ENCODE results near the gene ZBTB21.
"Not testable (repeated sequence)": the region's sequence is repeated elsewhere in the genome, so short reads cannot be mapped to it uniquely, and the experiment has no call there.

ZBTB21 gene

GRCh38 chr21:41965461-41966013, 44.6 kb downstream of the ZBTB21 start:
- DNase-seq: peak; percentile 21

DNA sequence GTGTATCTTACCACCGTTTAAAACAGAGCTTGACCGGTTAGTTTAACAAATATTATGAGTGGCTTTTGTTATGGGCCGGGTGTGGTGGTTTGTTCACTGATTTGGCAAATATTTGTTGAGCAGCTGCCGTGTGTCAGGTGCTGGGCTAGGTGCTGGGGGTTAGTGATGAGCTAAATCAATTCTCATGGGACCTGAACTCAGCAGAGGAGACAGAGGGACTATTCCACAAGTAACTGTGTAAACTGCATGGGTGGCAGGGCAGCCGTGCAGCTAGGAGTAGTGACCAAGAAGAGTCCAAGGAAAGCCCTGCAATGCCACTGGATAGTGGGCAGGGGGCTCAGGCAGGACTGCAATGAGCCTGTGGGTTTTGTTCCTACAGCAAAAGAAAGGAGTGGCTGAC, 45.1 kb downstream of the ZBTB21 start:
- peak; percentile 21 for DNase-seq

DNA sequence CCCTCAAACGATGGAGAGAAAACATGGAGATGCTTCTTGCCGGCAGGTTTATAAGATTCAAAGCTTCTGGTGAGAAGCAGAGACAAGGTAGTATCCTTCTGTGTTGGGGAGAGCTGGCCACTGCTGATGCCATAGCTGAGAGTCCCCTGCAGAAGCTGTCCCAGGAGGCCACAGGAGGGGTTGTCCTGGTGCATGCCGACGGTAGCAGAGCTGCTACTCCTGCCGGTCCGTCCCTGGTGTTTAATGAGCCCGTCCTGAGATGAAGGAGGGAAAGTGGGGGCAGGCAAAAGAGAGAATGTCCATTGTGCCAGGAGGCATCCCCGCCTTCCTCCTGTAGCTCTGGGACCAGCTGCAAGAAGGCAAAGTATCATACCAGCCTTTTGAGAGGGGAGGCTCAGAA, 46.0 kb downstream of the ZBTB21 start:
- peak; percentile 21 for DNase-seq

DNA sequence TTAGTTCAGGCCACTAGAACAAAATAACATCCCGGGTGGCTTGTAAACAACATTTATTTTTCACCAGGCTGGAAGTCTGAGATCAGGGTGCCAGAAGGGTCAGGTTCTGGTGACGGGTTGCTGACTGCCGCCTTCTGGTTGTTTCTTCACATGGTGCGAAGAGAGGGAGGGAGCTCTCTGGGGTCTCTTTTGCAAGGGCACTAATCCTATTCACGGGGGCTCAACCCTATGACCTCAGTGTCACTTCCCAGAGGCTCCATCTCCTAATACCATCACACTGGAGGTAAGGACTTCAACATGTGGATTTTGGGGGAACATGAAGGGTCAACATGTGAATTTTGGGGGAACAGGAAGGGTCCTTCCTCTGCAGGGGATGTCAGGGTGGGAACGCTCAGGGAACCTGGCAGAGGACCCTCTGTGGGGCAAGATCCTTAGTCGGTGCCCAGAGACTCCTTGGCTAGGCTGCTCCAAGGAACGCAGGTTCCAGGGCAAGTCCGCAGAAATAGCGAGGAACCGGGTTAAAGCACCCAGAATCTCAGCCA, 47.7 kb downstream of the ZBTB21 start:
- peak; percentile 19 for DNase-seq

- no peak for DNase-seq
These were observed 48.4 kb downstream of the ZBTB21 start for GRCh38 chr21:41961753-41962152.

GRCh38 chr21:41961282-41961701, 48.9 kb downstream of the ZBTB21 start:
- DNase-seq: no peak

GRCh38 chr21:41960386-41960785, 49.8 kb downstream of the ZBTB21 start:
- DNase-seq: peak; percentile 24

DNA sequence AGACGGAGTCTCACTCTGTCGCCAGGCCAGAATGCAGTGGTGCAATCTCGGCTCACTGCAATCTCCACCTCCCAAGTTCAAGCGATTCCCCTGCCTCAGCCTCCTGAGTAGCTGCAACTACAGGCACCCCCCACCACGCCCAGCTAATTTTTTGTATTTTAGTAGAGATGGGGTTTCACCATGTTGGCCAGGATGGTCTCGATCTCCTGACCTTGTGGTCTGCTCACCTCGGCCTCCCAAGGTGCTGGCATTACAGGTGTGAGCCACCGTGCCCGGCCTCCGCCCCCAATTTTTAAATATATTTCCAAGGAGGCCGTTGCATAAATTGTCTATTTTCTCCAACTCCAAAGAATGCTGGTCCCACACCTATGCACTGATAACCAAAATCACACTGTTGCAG, 50.5 kb downstream of the ZBTB21 start:
- peak; percentile 28 for DNase-seq

DNA sequence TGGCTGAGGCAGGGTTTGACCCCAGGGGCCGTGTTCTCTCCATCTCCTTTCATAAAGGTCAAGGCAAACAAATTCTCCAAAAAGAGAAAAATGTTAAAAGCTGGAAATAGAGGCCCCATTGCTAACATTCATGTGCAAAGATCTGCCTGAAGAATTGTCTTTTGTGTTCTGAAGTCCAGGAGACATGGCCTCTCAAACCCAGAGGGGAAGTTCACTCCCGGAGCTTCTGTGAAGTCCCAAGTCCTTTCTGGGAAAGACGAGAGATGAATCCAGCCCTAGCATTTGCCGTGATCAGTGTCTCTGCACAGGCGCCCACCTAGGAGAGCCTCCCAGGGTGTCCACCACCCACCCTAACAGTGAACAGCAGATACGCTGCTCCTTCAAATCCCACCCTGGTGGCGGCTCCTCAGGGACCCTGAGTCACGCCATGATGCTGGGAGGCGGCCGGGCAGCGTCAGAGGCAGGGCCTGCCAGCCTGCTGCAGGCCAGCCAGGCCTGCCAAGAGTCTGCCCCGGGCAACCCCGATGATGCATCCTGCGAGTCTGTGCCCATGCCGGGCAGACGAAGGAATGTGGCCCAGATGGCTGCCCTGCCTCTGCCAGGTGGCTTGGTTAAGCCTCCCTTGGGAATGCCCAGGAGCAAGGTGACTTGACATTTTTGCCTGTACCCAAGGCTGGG, 51.1 kb downstream of the ZBTB21 start:
- DNase-seq: no peak

- no peak for DNase-seq
These were observed 52.0 kb downstream of the ZBTB21 start for GRCh38 chr21:41957991-41958766.

GRCh38 chr21:41956926-41957729, 53.0 kb downstream of the ZBTB21 start:
- no peak for DNase-seq

DNA sequence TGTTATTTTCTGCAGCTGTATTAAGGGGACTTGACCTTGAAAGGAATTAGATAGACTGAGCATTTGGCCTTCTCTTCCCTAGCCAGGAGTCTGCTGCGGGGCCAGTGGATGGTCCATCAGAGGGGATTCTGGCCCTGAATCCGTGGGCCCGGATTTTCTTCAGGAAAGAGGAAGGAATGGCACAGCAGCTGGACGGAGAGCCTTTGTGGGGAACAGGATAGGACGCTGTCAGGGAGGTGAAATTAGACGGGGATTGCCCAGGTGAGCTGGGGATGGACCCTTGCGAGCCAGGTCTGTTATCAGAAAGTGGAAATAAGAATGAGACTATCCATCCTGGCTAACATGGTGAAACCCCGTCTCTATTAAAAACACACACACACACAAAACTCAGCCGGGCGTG, 54.6 kb downstream of the ZBTB21 start:
- DNase-seq: no peak

DNA sequence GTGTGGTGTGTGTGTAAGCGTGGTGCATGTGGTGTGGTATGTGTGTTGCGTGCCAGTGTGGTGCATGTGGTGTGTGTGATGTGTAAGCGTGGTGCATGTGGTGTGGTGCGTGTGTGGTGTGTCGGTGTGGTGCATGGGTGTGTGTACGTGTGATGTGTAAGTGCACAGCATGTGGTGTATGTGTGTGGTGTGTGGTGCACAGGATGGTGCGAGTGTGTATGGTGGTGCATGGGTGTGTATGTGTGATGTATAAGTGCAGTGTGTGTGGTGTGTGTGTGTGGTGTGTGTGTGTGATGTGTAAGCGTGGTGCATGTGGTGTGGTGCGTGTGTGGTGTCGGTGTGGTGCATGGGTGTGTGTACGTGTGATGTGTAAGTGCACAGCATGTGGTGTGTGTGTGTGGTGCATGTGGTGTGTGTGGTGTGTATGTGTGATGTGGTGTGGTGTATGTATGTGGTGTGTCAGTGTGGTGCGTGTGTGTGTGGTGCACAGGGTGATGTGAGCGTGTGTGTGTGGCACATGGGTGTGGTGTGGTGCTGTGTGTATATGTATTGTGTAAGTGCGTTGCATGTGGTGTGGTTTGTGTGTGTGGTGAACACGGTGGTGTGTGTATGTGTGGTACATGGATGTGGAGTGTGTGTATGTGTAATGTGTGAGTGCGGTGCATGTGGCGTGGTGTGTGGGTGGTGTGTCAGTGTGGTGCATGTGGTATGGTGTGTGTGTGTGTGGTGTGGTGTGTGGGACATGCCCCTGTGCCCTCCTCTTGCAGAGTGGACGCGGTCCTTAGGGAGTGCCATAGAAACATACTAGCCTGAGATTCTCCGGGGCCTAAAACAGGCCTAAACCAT, 55.3 kb downstream of the ZBTB21 start:
- no peak for DNase-seq

DNA sequence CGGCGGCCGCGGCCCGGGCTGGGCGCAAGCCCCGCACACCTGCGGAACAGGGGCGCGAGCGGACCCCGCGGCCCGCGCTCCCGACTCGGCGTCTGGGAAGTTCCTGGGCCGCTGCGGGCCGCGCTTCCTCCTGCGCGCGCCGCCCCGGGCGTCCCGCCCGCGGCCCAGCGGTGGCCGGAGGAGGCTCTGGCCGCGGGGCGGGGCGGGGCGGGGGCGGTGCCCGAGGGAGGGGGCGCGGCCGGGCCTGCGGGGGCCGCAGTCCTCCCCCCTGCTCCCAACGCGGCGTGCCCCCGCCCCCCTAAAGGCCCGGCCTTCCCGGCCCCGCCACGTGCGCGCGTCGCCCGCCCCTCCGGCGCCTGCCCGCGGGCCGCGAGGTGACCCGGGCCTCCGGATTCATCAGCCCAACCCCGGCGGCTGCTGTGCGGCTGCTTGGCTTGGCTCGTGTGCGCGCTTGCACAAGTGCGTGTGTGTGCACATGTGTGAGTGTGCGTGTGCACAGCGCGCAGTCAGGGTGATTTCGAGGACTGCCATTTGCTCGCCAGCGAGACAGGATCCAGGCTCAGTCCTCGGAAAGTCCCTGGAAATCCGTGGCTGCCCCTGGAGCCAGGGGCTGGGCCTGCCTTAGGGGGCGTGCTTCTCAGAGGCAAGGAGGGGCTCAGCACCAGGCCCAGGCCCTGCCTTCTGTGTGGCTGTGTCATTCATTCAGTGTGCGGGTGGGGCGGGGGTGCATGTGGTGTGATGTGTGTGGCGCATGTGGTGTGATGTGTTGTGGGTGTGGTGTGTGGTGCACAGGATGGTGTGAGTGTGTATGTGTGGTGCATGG, 56.1 kb downstream of the ZBTB21 start, which contains the start of gene C2CD2:
Gene C2CD2 (minus strand): TSS at position 188 of the 823 bp plus-strand sequence. CDS start 370 bp downstream, outside the sequence.
- peak; percentile 68 for DNase-seq

- DNase-seq: peak; percentile 61
These were observed 56.8 kb downstream of the ZBTB21 start for GRCh38 chr21:41953249-41953830.

DNA sequence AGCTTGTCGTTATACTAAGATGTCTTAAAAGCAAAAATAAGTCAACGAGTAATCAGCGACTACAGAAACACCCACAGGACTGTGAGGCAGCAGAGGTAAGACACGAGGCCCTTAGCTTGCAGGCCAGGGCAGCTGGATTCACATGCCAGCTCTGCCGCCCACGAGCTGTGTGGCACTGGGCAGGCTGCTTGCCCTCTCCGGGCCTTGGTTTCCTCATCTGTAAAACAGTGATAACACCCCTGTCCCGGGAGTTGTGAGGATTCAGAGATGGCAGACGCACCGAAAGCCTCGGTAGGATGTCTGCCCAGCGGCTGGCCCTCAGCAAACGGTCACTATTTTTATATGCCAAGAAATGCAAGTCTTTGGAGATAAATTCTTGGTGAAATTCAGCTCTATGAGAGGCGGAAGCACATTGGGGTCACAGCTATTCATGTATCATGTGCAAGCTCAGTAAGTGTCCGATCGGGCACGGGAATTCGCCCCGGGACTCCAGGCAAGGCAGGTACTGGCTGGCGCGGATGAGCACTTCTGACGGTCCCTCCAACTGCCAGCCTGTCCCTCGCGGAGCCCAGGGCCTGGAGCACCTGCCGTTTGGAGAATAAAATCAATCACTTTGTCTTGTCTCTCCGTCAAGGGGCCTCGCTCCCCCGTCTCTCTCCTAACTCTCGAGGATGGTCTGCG, 57.5 kb downstream of the ZBTB21 start:
- no peak for DNase-seq

DNA sequence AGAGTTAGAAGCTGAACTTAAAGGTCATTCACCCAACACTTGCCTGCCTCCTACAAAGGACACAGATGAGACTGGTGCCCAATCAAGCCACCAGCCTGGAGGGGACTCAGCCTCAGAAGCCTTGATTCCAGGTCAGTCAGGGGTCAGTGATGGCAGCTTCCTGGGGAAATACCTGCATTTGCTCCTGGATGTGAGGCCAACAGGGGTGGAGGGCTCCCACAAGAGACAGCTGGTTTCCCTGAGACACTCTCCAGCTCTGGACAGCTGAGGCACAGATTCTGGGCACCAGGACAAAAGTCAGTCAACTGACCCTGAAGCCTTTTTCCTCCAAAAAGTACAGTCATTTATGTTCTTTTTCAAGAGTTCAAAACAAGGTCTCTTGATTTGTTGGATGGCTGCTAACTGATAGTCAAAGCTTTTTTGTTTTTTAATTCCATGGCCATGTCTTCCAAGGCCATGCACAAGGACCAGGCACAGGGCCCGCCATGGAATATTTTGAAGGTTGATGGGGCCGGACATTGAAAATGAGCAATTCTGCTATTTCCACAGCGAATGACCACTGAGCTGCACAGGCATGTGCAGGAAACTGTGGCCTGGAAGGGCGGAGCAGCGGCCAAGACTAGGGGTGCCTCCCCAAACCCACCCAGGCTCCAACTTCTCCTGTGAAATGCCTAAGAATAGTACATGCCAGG, 58.1 kb downstream of the ZBTB21 start:
- DNase-seq: no peak

GRCh38 chr21:41950941-41951351, 59.2 kb downstream of the ZBTB21 start:
- no peak for DNase-seq

- DNase-seq: not testable (repeated sequence)
These were observed 60.5 kb downstream of the ZBTB21 start for GRCh38 chr21:41949631-41950030.

Data from activated CD8-positive, alpha-beta memory T cell treated with anti-CD3 and anti-CD28 coated beads for 24 hours (primary cell).